ENCODE data around the gene CA7. TPM values are rescaled to one million over a fixed set of nuclear protein-coding genes. Genes with fewer than 3 reads are reported as not detected.

The CA7 gene
- total RNA-seq, 2 donors from 2014 or later = not detected

DNA sequence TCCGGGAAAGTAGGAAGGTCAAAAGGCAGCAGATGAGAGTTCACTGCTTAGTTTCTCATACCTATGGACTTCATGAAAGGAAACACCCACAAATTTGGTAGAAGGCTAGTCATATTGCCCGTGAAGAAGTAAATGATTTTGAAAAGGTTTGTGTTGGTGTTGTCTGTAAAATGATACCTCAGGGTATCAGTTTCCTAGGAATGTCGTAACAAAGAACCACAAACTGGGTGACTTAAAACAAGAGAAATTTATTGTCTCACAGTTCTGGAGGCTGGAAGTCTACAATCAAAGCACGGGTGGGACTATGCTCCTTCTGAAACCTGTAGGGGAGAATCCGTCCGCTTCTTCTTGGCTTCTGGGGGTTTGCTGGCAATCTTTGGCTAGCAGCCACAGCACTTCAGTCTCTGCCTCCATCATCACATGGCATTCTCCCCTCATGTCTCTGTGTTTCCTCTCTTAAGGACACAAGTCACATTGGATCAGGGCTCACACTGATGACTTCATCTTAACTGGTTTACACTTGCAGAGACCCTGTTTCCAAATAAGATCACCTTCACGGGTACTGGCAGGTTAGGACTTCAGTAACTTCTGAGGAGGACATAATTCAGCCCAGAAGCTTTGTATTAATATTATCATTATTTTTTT is 11.4 kb upstream of the CA7 start:
- no peak for TF ChIP-seq CTCF (conservative IDR thresholded peaks at IDR 0.05)
- Mint-ChIP-seq H3K27ac (no peak overlapping the region), H3K36me3 (ENCODE audit: low read depth) (peaks cover 7% of the 10 kb centered on the region), H3K27me3 (ENCODE audit: insufficient read depth) (peaks cover 32% of the 10 kb centered on the region), H3K9me3 (no peaks in the 10 kb centered on the region), H3K4me1 (peaks cover 10% of the 10 kb centered on the region), H3K4me3 (no peak overlapping the region)
- peaks cover 11% of the 10 kb centered on the region for H3K36me3 ChIP-seq (ENCODE audit: control insufficient read depth, insufficient read depth, low read length)
- no peak for DNase-seq
- H3K4me1 ChIP-seq (ENCODE audit: control insufficient read depth, insufficient read depth, low read length) = no peaks in the 10 kb centered on the region
- H3K9ac ChIP-seq (ENCODE audit: extremely low read depth, low read length, poor library complexity, severe bottlenecking) = no peak overlapping the region
- peaks cover 17% of the 10 kb centered on the region for H3K27me3 ChIP-seq (ENCODE audit: control insufficient read depth, insufficient read depth, low read length, poor library complexity, severe bottlenecking)
- no peaks in the 10 kb centered on the region for H3K9me3 ChIP-seq (ENCODE audit: control insufficient read depth, low read length)
- 85 to 95% methylated on average over 6 to 7 of the region's 7 CpGs for WGBS, 2 experiments (ENCODE audit: insufficient coverage in 1 of 2, insufficient read length in 1 of 2)
- H3K4me3 ChIP-seq (ENCODE audit: low read length) = no peak overlapping the region
- H3K27ac ChIP-seq (ENCODE audit: low read depth, low read length) = no peak overlapping the region

DNA sequence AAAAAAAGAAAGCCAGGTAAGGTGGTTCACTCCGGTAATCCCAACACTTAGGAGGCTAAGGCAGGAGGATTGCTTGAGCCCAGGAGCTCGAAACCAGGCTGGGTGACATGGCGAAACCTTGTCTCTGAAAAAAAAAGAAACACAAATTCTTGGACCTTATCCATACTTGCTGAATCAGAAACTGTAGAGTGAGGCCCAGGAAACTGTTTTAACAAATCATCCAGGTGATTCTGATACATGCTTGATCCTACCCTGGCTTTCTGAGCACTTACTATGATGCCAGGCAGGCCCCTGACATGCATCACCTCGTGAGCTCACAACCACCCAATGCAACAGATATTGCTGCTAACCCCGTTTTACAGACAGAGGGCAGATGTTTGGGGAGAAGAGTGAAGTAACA is 9.5 kb upstream of the CA7 start:
- H3K4me3 Mint-ChIP-seq = no peak overlapping the region
- Histone ChIP-seq H3K27me3 (ENCODE audit: control insufficient read depth, insufficient read depth, low read length, poor library complexity, severe bottlenecking) (peaks cover 24% of the 10 kb centered on the region), H3K9me3 (ENCODE audit: control insufficient read depth, low read length) (no peaks in the 10 kb centered on the region), H3K36me3 (ENCODE audit: control insufficient read depth, insufficient read depth, low read length) (no peaks in the 10 kb centered on the region), H3K4me1 (ENCODE audit: control insufficient read depth, insufficient read depth, low read length) (no peaks in the 10 kb centered on the region), H3K27ac (ENCODE audit: low read depth, low read length) (no peak overlapping the region), H3K4me3 (ENCODE audit: low read length) (no peak overlapping the region), H3K9ac (ENCODE audit: extremely low read depth, low read length, poor library complexity, severe bottlenecking) (no peak overlapping the region)
- WGBS, 2 experiments (ENCODE audit: insufficient coverage in 1 of 2, insufficient read length in 1 of 2) = 91 to 92% methylated on average over 2 to 5 of the region's 5 CpGs
- H3K27me3 Mint-ChIP-seq (ENCODE audit: insufficient read depth) = peaks cover 49% of the 10 kb centered on the region
- TF ChIP-seq CTCF (conservative IDR thresholded peaks at IDR 0.05) = no peak
- H3K4me1 Mint-ChIP-seq = peaks cover under 1% of the 10 kb centered on the region
- H3K36me3 Mint-ChIP-seq (ENCODE audit: low read depth) = no peaks in the 10 kb centered on the region
- DNase-seq = no peak
- H3K27ac Mint-ChIP-seq = no peak overlapping the region
- peaks cover 2% of the 10 kb centered on the region for H3K9me3 Mint-ChIP-seq

DNA sequence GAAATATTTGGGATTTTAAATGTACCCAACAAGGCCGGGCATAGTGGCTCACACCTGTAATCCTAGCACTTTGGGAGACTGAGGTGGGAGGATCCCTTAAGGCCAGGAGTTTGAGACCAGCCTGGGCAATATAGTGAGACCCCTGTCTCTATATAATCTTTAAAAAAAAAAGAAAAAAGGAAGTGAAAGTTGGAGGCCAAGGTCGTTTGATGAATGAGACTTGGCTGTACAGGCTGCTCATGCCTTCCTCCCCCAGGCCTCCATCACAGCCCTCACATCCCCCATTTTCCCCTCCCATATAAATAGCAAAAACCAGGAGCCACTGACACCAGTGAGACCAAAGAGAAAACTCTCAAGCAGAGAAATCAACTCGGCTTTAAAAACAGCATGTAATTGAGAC is 3.3 kb upstream of the CA7 start:
- no peak overlapping the region for H3K4me3 Mint-ChIP-seq
- no peak overlapping the region for H3K4me3 ChIP-seq (ENCODE audit: low read length)
- H3K27me3 ChIP-seq (ENCODE audit: control insufficient read depth, insufficient read depth, low read length, poor library complexity, severe bottlenecking) = peaks cover 74% of the 10 kb centered on the region
- peaks cover 74% of the 10 kb centered on the region for H3K27me3 Mint-ChIP-seq (ENCODE audit: insufficient read depth)
- H3K4me1 Mint-ChIP-seq = peaks cover 2% of the 10 kb centered on the region
- no peak for DNase-seq
- H3K36me3 Mint-ChIP-seq (ENCODE audit: low read depth) = no peaks in the 10 kb centered on the region
- no peak for TF ChIP-seq CTCF (conservative IDR thresholded peaks at IDR 0.05)
- H3K27ac Mint-ChIP-seq = no peak overlapping the region
- 72 to 91% methylated on average over 1 to 3 of the region's 3 CpGs for whole genome bisulfite sequencing, 2 experiments (ENCODE audit: insufficient coverage in 1 of 2, insufficient read length in 1 of 2)
- H3K4me1 ChIP-seq (ENCODE audit: control insufficient read depth, insufficient read depth, low read length) = no peaks in the 10 kb centered on the region
- no peak overlapping the region for H3K27ac ChIP-seq (ENCODE audit: low read depth, low read length)
- no peak overlapping the region for H3K9ac ChIP-seq (ENCODE audit: extremely low read depth, low read length, poor library complexity, severe bottlenecking)
- peaks cover 2% of the 10 kb centered on the region for H3K9me3 Mint-ChIP-seq
- H3K9me3 ChIP-seq (ENCODE audit: control insufficient read depth, low read length) = no peaks in the 10 kb centered on the region
- H3K36me3 ChIP-seq (ENCODE audit: control insufficient read depth, insufficient read depth, low read length) = no peaks in the 10 kb centered on the region

Measured in endodermal cell (in vitro differentiated cells).